Mammary epithelial cell (primary cell): ENCODE measurements around the gene KCTD6.

Experiments
- CTCF ChIP-seq, 2 donors: IDR thresholded peaks in 1 of 2; conservative IDR thresholded peaks in 1 of 2; 2 replicates each; pipeline ENCODE4 v1.5.1; 2011 to 2012; ENCODE audit warnings: inconsistent platforms in 2 of 2, low read length in 2 of 2, mild to moderate bottlenecking in 2 of 2, control low read depth in 1 of 2, low read depth in 1 of 2; ENCODE audit not compliant: insufficient read depth in 1 of 2; ENCODE audit errors: extremely low read depth in 1 of 2
- EZH2 ChIP-seq: IDR thresholded peaks from 2 replicates; pipeline ENCODE4 v1.6.1; 2012; ENCODE audit warnings: low read length, inconsistent platforms, borderline replicate concordance

DNA sequence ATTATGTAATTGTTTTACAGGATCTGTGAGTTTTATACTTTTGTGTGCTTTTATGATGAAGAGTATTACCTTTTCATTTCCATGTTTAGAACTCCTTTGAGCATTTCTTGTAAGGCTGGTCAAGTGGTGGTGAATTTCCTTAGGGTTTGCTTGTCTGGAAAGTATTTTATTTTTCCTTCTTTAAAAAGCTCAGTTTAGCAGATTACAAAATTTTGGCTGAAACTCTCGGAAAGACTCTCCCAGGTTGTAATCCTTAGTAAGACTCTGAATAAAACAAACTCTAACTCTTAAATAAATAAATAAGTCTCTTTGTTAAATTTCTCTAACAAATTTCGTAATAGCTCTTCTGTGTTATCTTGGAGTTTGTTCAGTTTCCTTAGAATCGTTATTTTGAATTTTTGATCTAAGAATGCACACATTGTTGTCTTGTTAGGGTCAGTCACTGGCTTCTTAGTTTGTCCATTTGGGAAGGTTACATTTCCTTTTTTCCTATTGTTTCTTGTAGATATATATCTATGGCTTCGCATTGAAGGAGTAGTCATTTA lies 59.8 kb downstream of the KCTD6 start:
- no peak for TF ChIP-seq CTCF (conservative IDR thresholded peaks at IDR 0.05 in 1 of 2, IDR thresholded peaks at IDR 0.05 in 1 of 2; ENCODE audit: extremely low read depth in 1 of 2, insufficient read depth in 1 of 2, low read depth in 1 of 2, low read length in 2 of 2)
- TF ChIP-seq EZH2 = no peak
